Vagina (tissue), 2 donors: Measurements from ENCODE around the gene CADM1. TPM values are rescaled to one million over a fixed set of nuclear protein-coding genes. Genes with fewer than 3 reads are reported as not detected.

Experiments
- DNase-seq, 2 donors: peaks; one replicate each; pipeline ENCODE4 v3.0.0-alpha.2; 2017; ENCODE audit errors: extremely low spot score in 2 of 2
- H3K27ac ChIP-seq: fragments of 200-600 bp; sonication (generic); one replicate; pipeline ENCODE4 v1.5.1; 2019
- H3K27me3 ChIP-seq: fragments of 200-600 bp; sonication (generic); one replicate; pipeline ENCODE4 v1.5.1; 2019
- H3K36me3 ChIP-seq, 2 donors: fragments of 200-600 bp; sonication (generic); one replicate each; pipeline ENCODE4 v1.5.1; 2017 to 2019
- H3K4me1 ChIP-seq: fragments of 200-600 bp; sonication (generic); one replicate; pipeline ENCODE4 v1.5.1; 2019
- H3K4me3 ChIP-seq, 2 donors: fragments of 200-600 bp; sonication (generic); 1 replicate in 1 of 2; 2 replicates in 1 of 2; pipeline ENCODE4 v1.5.1; 2016 to 2019
- H3K9me3 ChIP-seq: fragments of 200-600 bp; sonication (generic); one replicate; pipeline ENCODE4 v1.5.1; 2019
- CTCF ChIP-seq, 3 experiments: fragments of 450-650 bp in 2 of 3; fragments of 200-600 bp in 1 of 3; sonication (generic) in 1 of 3; IDR thresholded peaks; one replicate each; pipeline ENCODE4 v1.5.1; 2017 to 2019; ENCODE audit warnings: antibody characterized with exemption in 3 of 3, mild to moderate bottlenecking in 2 of 3, moderate library complexity in 2 of 3
- POLR2A ChIP-seq, 2 donors: fragments of 450-650 bp; IDR thresholded peaks; one replicate each; pipeline ENCODE4 v1.6.1; 2017; ENCODE audit warnings: antibody characterized with exemption in 2 of 2, mild to moderate bottlenecking in 2 of 2, moderate library complexity in 2 of 2
- POLR2AphosphoS5 ChIP-seq, 2 donors: sonication (generic); formaldehyde crosslinking; IDR thresholded peaks; one replicate each; pipeline ENCODE4 v1.9.0; 2017; ENCODE audit warnings: antibody characterized with exemption in 2 of 2, mild to moderate bottlenecking in 2 of 2, low read depth in 1 of 2; ENCODE audit not compliant: insufficient read depth in 1 of 2
- intact Hi-C: fragments of 100-400 bp; cut with DNase I; formaldehyde crosslinking; loops from one replicate; pipeline ENCODE4 v1.15.1; 2023
- total RNA-seq: library from RNA; depleted of rRNA; stranded (reverse); fragments of >200 nt; gene quantifications from one replicate; pipeline ENCODE4 v1.2.3, GENCODE V29; 2016

Gene CADM1
- total RNA-seq, 1 donor from 2014 or later, result 37.1 TPM

DNA sequence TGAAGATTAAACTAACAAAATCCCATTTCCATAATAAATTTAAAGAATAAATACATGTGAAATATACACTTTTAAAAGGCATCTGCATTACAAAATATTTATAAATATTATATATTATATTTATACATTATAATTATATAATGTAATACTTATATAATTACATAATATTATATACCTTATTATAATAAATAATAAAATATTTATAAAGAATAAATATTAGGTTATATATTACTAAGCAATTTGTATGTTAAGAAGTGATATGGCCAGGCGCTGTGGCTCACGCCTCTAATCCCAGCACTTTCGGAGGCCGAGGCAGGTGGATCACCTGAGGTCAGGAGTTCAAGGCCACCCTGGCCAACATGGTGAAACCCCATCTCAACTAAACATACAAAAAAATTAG lies 97.8 kb downstream of the CADM1 start:
- intact Hi-C loops, result no loop called here
- no peak for DNase-seq

DNA sequence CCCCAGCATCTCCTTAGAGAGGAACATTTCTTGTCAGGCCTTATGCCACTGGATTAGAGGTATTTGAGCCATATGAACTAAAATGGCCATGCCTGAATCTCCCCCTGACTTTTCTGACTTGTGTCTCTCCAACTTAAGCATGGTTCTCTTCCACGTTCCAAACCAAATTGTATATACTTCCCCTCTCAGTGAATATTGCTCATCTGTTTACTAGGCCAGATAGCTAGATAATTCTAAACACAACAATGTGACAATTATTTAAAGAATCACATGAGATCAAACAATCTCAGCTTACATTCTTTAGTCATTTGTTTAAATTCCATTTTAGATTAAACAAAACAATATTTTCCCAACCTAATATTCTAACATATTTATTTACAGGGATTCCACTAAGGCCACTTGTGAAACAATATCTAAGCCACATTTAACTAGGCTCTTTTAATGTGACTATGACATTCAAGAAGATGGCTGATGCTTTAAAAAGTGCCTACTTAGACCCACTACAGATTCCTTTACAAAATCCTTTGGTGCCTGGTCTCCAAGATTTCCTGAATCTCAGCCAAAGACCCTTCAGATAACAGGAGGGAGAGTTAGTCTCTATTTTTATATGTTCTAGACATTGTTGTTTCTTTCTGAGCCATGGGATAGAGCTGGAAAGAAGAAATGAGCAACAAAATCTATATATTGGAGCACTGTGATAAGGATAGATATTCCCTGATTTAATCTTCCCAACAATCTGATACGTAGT lies 105.7 kb downstream of the CADM1 start:
- H3K9me3 ChIP-seq, result no peaks in the 10 kb centered on the region
- H3K36me3 ChIP-seq, result no peaks in the 10 kb centered on the region
- H3K27me3 ChIP-seq, result no peaks in the 10 kb centered on the region
- no peak for DNase-seq
- no peak overlapping the region for H3K27ac ChIP-seq
- no peak overlapping the region for H3K4me3 ChIP-seq
- TF ChIP-seq POLR2AphosphoS5 (IDR thresholded peaks at IDR 0.05; ENCODE audit: insufficient read depth in 1 of 2, low read depth in 1 of 2), result no peak
- no peak for TF ChIP-seq POLR2A (IDR thresholded peaks at IDR 0.05)
- no peak for TF ChIP-seq CTCF (IDR thresholded peaks at IDR 0.05)
- H3K4me1 ChIP-seq, result no peaks in the 10 kb centered on the region
- intact Hi-C loops, result no loop called here

More for the DNA sequence above, 97.8 kb downstream of the CADM1 start:
- Histone ChIP-seq H3K27me3 (no peaks in the 10 kb centered on the region), H3K9me3 (no peaks in the 10 kb centered on the region), H3K4me3 (no peak overlapping the region), H3K4me1 (peaks cover 24% of the 10 kb centered on the region), H3K36me3 (no peaks in the 10 kb centered on the region), H3K27ac (no peak overlapping the region)
- TF ChIP-seq POLR2A (IDR thresholded peaks at IDR 0.05) (no peak), POLR2AphosphoS5 (IDR thresholded peaks at IDR 0.05; ENCODE audit: insufficient read depth in 1 of 2, low read depth in 1 of 2) (no peak), CTCF (IDR thresholded peaks at IDR 0.05) (no peak)

DNA sequence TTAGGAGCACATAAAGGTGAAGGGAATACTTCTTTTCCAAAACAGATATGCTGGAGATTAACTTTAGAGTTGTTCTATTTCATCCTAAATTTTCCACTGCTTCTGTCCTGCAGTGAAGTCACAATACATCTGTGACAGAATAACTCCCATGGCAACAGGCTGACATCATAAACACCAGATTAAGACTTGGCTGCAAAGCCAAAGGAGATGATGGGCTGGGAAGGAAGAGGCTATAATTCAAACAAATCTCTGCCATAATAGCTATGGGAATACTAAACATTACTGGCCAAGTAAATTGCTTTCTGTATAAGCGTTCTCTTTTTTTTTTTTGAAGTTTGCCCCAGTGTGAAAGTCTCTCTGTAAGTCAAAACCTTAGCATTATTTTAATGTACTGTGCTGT lies 107.7 kb downstream of the CADM1 start:
- Histone ChIP-seq H3K27me3 (no peaks in the 10 kb centered on the region), H3K4me1 (no peaks in the 10 kb centered on the region), H3K4me3 (no peak overlapping the region), H3K36me3 (no peaks in the 10 kb centered on the region), H3K9me3 (no peaks in the 10 kb centered on the region), H3K27ac (no peak overlapping the region)
- TF ChIP-seq POLR2A (IDR thresholded peaks at IDR 0.05) (no peak), POLR2AphosphoS5 (IDR thresholded peaks at IDR 0.05; ENCODE audit: insufficient read depth in 1 of 2, low read depth in 1 of 2) (no peak), CTCF (IDR thresholded peaks at IDR 0.05) (no peak)
- intact Hi-C loops, result no loop called here
- no peak for DNase-seq

DNA sequence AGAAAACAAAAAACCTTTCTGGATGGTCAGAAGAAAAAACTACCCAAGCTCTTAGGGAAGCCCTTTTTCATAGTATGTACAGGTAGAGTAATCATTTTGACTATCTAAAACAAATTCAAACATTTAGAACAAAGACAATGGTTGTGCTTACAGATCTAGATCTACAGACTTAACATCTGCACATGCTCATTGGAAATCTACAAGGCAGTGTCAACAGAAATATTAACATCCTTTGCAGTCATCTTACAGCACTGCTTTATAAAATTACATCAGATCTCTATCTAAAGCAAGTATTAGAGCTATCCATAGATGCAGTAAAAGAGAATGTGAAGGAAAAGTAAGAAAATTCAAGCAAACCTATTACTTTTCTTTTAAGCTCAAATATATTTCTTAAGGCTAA lies 110.3 kb downstream of the CADM1 start:
- TF ChIP-seq CTCF (IDR thresholded peaks at IDR 0.05) (no peak), POLR2AphosphoS5 (IDR thresholded peaks at IDR 0.05; ENCODE audit: insufficient read depth in 1 of 2, low read depth in 1 of 2) (no peak), POLR2A (IDR thresholded peaks at IDR 0.05) (no peak)
- intact Hi-C loops, result no loop called here
- H3K4me3 ChIP-seq, result no peak overlapping the region
- no peak overlapping the region for H3K27ac ChIP-seq
- no peaks in the 10 kb centered on the region for H3K36me3 ChIP-seq
- DNase-seq, result no peak
- H3K9me3 ChIP-seq, result no peaks in the 10 kb centered on the region
- H3K27me3 ChIP-seq, result no peaks in the 10 kb centered on the region
- H3K4me1 ChIP-seq, result no peaks in the 10 kb centered on the region

DNA sequence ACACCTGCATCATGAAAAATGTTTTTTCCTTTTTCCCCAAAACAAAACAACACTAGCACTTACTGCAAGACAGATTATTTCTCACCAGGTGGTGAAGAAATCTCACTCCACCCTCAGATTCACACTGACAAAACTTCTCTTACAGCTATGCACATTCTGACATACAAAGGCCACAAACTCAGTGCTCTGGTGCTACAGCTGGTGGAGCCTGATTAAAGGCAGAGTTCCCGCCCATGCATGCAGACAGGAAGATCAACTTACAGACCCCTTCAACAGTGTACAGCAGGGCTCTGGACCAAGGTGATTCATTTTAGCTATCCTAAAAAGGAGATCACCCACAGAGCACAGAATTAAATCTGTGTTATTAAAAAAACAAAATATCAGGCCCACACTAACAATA lies 112.6 kb downstream of the CADM1 start:
- Histone ChIP-seq H3K4me3 (no peak overlapping the region), H3K4me1 (no peaks in the 10 kb centered on the region), H3K9me3 (no peaks in the 10 kb centered on the region), H3K27ac (no peak overlapping the region), H3K27me3 (no peaks in the 10 kb centered on the region), H3K36me3 (no peaks in the 10 kb centered on the region)
- TF ChIP-seq POLR2AphosphoS5 (IDR thresholded peaks at IDR 0.05; ENCODE audit: insufficient read depth in 1 of 2, low read depth in 1 of 2) (no peak), CTCF (IDR thresholded peaks at IDR 0.05) (no peak), POLR2A (IDR thresholded peaks at IDR 0.05) (no peak)
- no peak for DNase-seq
- intact Hi-C loops, result no loop called here
